GM19043 (cell line): ENCODE data around the gene MAPK10.
"Not testable (repeated sequence)": the region's sequence is repeated elsewhere in the genome, so short reads cannot be mapped to it uniquely, and the experiment has no call there.

Source experiments
- ATAC-seq: cut with Tn5 transposase; IDR thresholded peaks from one replicate; pipeline ENCODE4 v1.9.1; 2021; ENCODE audit warnings: low read depth; ENCODE audit not compliant: unreplicated experiment

Gene MAPK10

GRCh38 chr4:86218746-86219473 is 140.9 kb downstream of the MAPK10 start:
- ATAC-seq = no peak

DNA sequence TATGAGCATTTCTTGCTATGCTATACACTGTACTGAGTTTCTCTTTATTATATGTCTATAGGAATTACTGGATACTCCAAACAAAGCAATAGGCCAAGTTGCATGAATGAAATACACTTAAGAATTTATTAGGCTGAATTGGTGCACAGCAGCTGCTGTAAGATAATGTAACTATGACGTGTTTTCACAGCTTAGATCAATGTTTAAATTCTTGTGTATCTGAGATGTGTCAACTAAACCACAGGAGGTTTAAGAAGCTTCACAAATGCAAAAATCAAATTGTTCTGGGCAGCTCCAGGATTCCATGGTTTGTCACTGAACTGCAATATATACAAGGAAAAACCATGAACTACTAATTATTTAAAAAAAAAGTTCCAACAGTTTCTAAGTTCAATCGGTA is 156.7 kb downstream of the MAPK10 start:
- no peak for ATAC-seq

DNA sequence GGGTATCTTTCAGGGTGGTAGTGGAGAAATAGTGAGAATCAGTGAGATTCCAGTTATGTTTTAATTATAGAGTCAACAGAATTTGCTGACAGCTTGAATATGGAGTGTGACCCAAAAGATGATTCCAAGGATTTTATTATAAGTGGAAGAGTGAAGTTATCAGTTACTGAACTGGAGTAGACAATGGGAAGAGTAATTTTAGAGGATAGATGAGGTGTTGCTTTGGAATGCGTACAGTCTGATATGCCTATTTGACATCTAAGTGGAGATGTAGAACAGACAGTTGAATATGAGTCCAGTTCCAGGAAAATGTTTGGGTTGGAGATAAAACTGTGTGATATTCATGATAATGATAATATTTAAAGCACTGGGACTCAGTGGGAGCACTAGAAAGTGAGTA is 174.2 kb downstream of the MAPK10 start:
- ATAC-seq = no peak

DNA sequence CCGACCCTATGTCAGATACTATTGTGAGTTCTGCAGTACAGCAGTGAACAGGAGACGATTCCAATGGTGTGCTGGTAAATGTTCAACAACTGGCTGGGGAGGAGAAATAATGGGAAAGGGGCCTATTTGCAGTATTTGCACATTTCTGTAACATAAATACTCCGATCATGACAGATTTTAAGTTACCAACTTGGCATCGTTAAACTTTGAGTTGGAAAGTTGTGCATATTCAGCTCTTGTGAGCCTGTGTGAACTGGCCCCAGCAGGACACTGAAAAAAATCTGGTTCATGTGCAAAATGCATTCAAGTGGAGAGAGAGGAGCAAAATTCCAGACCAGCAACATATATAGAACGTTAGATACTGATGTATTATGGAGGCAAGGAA is 175.0 kb downstream of the MAPK10 start:
- no peak for ATAC-seq

- no peak for ATAC-seq
These were observed 175.5 kb downstream of the MAPK10 start for GRCh38 chr4:86184216-86184900.

DNA sequence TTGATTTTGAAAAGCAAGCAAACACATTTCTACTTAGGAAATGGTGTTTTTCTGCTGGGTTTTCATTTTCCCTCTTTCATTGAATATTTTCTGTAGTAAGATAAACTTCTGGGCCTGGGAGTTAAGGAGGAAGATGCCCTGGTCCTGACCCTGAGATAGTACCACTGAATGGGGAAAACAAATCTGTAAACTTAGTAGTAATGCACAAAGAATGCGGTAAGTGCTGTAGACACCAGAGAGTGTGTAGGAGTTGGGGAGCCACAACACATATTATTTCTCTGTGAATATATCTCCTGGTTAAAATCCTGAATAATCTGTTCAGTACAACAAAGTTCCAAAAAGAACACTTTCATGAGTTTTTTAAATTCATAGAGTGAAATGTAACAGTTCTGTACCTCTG is 178.3 kb downstream of the MAPK10 start:
- no peak for ATAC-seq

- ATAC-seq = no peak
These were observed 181.6 kb downstream of the MAPK10 start for GRCh38 chr4:86178211-86178610.

DNA sequence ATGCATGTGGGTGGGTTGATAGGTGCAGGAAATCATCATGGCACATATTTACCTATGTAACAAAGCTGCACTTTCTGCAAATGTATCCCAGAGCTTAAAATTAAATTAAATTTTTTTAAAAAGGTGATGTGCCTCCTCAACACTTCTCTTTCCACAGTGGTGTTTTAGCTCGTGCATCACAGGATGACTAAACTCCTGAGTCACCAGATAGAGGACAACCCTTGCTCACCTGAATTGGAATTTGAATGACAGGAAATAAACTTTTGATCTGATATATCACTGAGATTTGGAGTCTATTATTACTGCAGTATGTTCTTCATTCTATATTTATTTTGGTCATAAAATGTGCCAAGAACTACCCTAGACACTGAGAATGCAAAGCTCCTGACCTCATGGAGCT is 185.3 kb downstream of the MAPK10 start:
- no peak for ATAC-seq

DNA sequence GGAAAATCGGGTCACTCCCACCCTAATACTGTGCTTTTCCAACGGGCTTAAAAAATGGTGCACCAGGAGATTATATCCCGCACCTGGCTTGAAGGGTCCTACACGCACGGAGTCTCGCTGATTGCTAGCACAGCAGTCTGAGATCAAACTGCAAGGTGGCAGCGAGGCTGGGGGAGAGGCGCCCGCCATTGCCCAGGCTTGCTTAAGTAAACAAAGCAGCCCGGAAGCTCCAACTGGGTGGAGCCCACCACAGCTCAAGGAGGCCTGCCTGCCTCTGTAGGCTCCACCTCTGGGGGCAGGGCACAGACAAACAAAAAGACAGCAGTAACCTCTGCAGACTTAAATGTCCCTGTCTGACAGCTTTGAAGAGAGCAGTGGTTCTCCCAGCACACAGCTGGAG is 191.5 kb downstream of the MAPK10 start:
- ATAC-seq = not testable (repeated sequence)

DNA sequence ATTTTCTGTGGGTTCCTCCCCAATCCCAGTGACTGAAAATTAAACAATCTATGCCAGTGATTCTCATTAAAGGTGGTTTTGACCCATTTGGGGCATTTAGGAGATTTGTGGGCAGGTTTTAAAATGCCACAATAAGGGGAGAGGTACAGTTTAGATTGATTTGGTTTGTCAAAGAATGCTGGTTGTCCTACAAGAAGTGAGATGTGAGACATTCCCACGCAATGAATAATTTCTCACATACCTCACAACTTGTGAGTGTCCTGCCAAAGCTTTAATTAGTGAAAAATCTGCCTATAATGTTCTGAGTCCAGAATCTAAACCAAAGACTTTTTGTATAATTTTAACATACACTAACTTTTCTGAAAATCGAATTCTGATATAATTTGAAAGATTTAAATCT is 199.4 kb downstream of the MAPK10 start:
- ATAC-seq = no peak

DNA sequence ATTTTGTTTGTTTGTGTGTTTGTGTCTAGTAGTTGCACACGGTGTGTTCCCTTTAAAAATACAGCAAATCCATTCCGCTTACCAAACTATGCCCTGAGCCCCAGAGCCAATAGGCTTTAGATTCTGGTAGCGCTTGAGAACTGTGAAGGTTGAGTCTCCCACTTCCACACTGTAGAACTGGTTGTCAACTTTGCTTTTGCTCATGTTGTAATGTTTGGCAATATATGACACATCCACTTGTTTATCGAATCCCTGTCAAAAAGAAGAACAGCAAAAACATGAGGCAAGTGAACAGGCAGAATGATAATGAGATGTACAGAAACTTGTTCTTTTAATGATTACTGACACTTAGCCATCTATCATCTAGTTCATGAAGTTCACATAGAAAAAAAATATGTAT is 200.6 kb downstream of the MAPK10 start:
- ATAC-seq = no peak

DNA sequence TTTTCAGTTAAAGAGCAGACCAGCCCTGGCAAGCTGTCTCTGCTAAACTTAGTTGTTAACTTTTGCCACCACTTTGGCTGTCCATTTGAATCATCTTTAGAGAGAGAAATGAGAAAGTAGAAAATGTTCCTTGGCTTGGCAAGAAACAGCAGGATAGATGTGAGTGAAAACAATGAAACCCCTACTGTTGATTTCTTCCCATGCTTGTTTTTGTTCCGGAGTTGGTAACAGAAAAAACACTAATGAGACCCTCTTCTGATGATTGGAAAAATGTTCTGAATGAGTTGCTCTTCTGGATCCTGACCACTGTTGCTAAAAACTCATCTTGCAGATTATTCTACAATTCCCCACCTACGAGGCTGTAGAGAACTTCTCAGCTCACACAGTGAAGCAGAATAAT is 203.3 kb downstream of the MAPK10 start:
- no peak for ATAC-seq

GRCh38 chr4:86155766-86156165 is 204.1 kb downstream of the MAPK10 start:
- no peak for ATAC-seq

DNA sequence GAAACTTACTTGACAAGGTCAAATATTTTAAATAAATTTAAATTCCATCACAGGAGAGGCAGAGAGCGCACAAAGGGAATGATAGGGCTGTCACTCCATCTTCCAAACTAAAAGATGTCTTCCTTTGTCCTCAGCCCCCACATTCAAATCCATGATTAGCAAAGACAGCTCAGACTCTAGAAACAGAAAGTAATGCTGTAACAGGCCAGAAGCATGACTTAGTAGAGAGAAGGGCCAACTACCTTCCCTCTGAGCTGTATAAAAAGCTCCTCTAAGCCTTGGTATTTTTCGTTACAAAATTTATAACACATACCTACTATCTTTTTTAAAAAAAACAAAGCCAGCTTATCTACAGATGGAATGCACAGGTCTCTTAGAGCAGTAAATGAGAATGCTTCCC is 207.4 kb downstream of the MAPK10 start:
- no peak for ATAC-seq

DNA sequence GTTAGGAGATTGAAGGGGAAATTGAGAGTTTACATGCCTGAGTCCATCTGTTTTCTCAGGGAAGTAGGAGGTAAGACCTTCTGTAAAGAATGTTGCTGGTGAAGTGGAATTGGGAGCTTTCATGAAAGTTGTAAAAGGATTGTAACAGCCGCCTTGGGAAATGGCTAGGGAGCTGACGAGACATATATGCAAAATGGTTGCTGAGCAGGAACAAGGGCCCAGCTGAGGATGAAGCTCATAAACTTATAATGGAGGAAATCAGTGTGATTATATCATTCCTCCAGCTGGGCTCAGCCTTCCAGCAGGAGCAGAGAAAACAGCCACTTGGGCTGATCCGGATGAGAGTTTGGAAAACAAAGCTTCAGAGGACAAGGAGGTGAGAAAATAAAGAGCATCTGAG is 208.7 kb downstream of the MAPK10 start:
- no peak for ATAC-seq

GRCh38 chr4:86141161-86141560 is 218.7 kb downstream of the MAPK10 start:
- no peak for ATAC-seq

- ATAC-seq = no peak
These were observed 227.4 kb downstream of the MAPK10 start for GRCh38 chr4:86132468-86132867.

DNA sequence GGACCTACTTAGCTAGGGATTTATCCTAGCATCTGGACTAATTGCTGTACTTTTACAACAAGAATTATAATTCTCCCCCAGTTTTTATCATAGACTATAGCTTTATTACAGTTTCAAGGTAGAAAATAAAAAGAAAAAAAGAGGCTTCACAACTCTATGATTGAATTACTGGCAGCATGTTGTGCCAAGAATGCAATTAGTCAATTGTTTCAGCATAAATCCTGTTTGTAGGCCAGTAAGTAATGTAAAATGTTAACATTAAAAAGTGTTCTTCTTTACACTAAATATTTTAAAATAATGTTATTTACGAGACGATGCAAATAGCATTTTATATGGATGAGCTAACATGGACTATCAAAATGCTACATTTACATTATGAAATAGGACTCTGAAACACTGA is 228.4 kb downstream of the MAPK10 start:
- no peak for ATAC-seq

- ATAC-seq = no peak
These were observed 229.5 kb downstream of the MAPK10 start for GRCh38 chr4:86130160-86130933.

GRCh38 chr4:86129546-86129945 is 230.3 kb downstream of the MAPK10 start:
- no peak for ATAC-seq

GRCh38 chr4:86122404-86122803 is 237.4 kb downstream of the MAPK10 start:
- no peak for ATAC-seq

GRCh38 chr4:86118711-86119110 is 241.1 kb downstream of the MAPK10 start:
- no peak for ATAC-seq
